Osteocyte (in vitro differentiated cells): ENCODE measurements around the gene SSBP1. TPM values are rescaled to one million over a fixed set of nuclear protein-coding genes. Genes with fewer than 3 reads are reported as not detected.
A peak's percentile ranks its signal among the peaks of the same experiment; 100 is the strongest.
"Not testable (repeated sequence)": the region's sequence is repeated elsewhere in the genome, so short reads cannot be mapped to it uniquely, and the experiment has no call there.

ENCODE experiments used
- DNase-seq: peaks from one replicate; pipeline ENCODE4 v3.0.0; 2021; ENCODE audit warnings: mixed read lengths; ENCODE audit not compliant: unreplicated experiment; ENCODE audit errors: extremely low spot score
- H3K27ac Mint-ChIP-seq: one replicate; pipeline ENCODE4 v1.8.0; 2021; ENCODE audit warnings: mild to moderate bottlenecking, mixed read lengths; ENCODE audit not compliant: unreplicated experiment
- H3K27me3 Mint-ChIP-seq: one replicate; pipeline ENCODE4 v1.8.0; 2021; ENCODE audit warnings: mixed read lengths; ENCODE audit not compliant: unreplicated experiment
- H3K36me3 Mint-ChIP-seq: one replicate; pipeline ENCODE4 v1.8.0; 2021; ENCODE audit warnings: mixed read lengths; ENCODE audit not compliant: unreplicated experiment
- H3K4me1 Mint-ChIP-seq: one replicate; pipeline ENCODE4 v1.8.0; 2021; ENCODE audit warnings: mixed read lengths; ENCODE audit not compliant: unreplicated experiment
- H3K4me3 Mint-ChIP-seq: one replicate; pipeline ENCODE4 v1.8.0; 2021; ENCODE audit warnings: mild to moderate bottlenecking, moderate library complexity, mixed read lengths; ENCODE audit not compliant: unreplicated experiment
- H3K9me3 Mint-ChIP-seq: one replicate; pipeline ENCODE4 v1.8.0; 2021; ENCODE audit warnings: mixed read lengths; ENCODE audit not compliant: unreplicated experiment
- CTCF ChIP-seq: fragments of 200-600 bp; sonication (generic); IDR thresholded peaks from 2 replicates; pipeline ENCODE4 v1.5.0; 2021; ENCODE audit warnings: antibody characterized with exemption, mild to moderate bottlenecking, moderate library complexity
- total RNA-seq: library from RNA; stranded (reverse); gene quantifications from 2 replicates; pipeline ENCODE4 v1.2.1, GENCODE V29; 2021

SSBP1 gene
- total RNA-seq, 1 donor from 2014 or later = 112 TPM

- TF ChIP-seq CTCF = no peak
- Mint-ChIP-seq H3K36me3 (peaks cover 52% of the 10 kb centered on the region), H3K27ac (no peak overlapping the region), H3K4me3 (no peak overlapping the region), H3K9me3 (no peaks in the 10 kb centered on the region), H3K4me1 (peaks cover 9% of the 10 kb centered on the region), H3K27me3 (no peaks in the 10 kb centered on the region)
- no peak for DNase-seq
Observed at GRCh38 chr7:141744131-141744530, 6.0 kb downstream of the SSBP1 start.

- no peak for TF ChIP-seq CTCF
- peaks cover 75% of the 10 kb centered on the region for H3K36me3 Mint-ChIP-seq
- no peak overlapping the region for H3K27ac Mint-ChIP-seq
- no peak overlapping the region for H3K4me3 Mint-ChIP-seq
- no peaks in the 10 kb centered on the region for H3K27me3 Mint-ChIP-seq
- no peaks in the 10 kb centered on the region for H3K4me1 Mint-ChIP-seq
- DNase-seq = no peak
- peaks cover 18% of the 10 kb centered on the region for H3K9me3 Mint-ChIP-seq
Observed at GRCh38 chr7:141748396-141748795, 10.2 kb downstream of the SSBP1 start.

- not testable (repeated sequence) for H3K4me3 Mint-ChIP-seq, H3K4me1 Mint-ChIP-seq, H3K27me3 Mint-ChIP-seq, DNase-seq, H3K27ac Mint-ChIP-seq
- Mint-ChIP-seq H3K9me3 (peaks cover 18% of the 10 kb centered on the region), H3K36me3 (peaks cover 72% of the 10 kb centered on the region)
Observed at GRCh38 chr7:141751904-141752303, 13.7 kb downstream of the SSBP1 start.

- Mint-ChIP-seq H3K4me3 (no peak overlapping the region), H3K27ac (no peak overlapping the region), H3K9me3 (peaks cover 18% of the 10 kb centered on the region), H3K27me3 (no peaks in the 10 kb centered on the region), H3K36me3 (peaks cover 78% of the 10 kb centered on the region), H3K4me1 (no peaks in the 10 kb centered on the region)
- peak; percentile 39 for TF ChIP-seq CTCF
- DNase-seq = no peak
Observed at GRCh38 chr7:141752634-141753033, 14.5 kb downstream of the SSBP1 start.

GRCh38 chr7:141754939-141755338 is 16.8 kb downstream of the SSBP1 start:
- peaks cover 18% of the 10 kb centered on the region for H3K9me3 Mint-ChIP-seq
- H3K27me3 Mint-ChIP-seq = no peaks in the 10 kb centered on the region
- no peak for DNase-seq
- H3K36me3 Mint-ChIP-seq = peaks cover 80% of the 10 kb centered on the region
- no peak overlapping the region for H3K4me3 Mint-ChIP-seq
- no peaks in the 10 kb centered on the region for H3K4me1 Mint-ChIP-seq
- H3K27ac Mint-ChIP-seq = no peak overlapping the region
- TF ChIP-seq CTCF = peak; percentile 44

- no peak for DNase-seq
- H3K4me1 Mint-ChIP-seq = no peaks in the 10 kb centered on the region
- H3K9me3 Mint-ChIP-seq = no peaks in the 10 kb centered on the region
- no peaks in the 10 kb centered on the region for H3K27me3 Mint-ChIP-seq
- H3K27ac Mint-ChIP-seq = no peak within 1 kb of the TSS
- peaks cover 44% of the 10 kb centered on the region for H3K36me3 Mint-ChIP-seq
- H3K4me3 Mint-ChIP-seq = no peak within 1 kb of the TSS
- no peak for TF ChIP-seq CTCF
Observed at GRCh38 chr7:141763797-141764196, 25.6 kb downstream of the SSBP1 start, which contains the start of gene TAS2R3. Gene TAS2R3 (plus strand): TSS chr7:141764097. CDS start chr7:141764159, 62 bp downstream.

- peaks cover 25% of the 10 kb centered on the region for H3K36me3 Mint-ChIP-seq
- H3K4me3 Mint-ChIP-seq, H3K9me3 Mint-ChIP-seq, H3K27me3 Mint-ChIP-seq, H3K27ac Mint-ChIP-seq, DNase-seq, H3K4me1 Mint-ChIP-seq: not testable (repeated sequence)
Observed at GRCh38 chr7:141770083-141770583, 32.0 kb downstream of the SSBP1 start.
